Activated T-cell treated with anti-CD3 and anti-CD28 coated beads, Interleukin-2, amount 50 U/mL, for 72 hours (primary cell): ENCODE results near the gene ALDH1L2. TPM values are rescaled to one million over a fixed set of nuclear protein-coding genes. Genes with fewer than 3 reads are reported as not detected.

Experiments
- ATAC-seq, 2 donors: fragments of 150-1000 bp; cut with Tn5 transposase; replicated peaks in 1 of 2; 2 replicates each; pipeline ENCODE4 v1.10.0; 2021; ENCODE audit warnings: moderate library complexity in 2 of 2, mild to moderate bottlenecking in 1 of 2
- DNase-seq, 2 donors: peaks; one replicate each; pipeline ENCODE4 v3.0.0; 2021 to 2022; ENCODE audit warnings: mixed read lengths in 1 of 2
- H3K27ac Mint-ChIP-seq: one replicate; pipeline ENCODE4 v1.8.0; 2022; ENCODE audit warnings: mild to moderate bottlenecking, moderate library complexity, mixed read lengths
- H3K27me3 Mint-ChIP-seq: one replicate; pipeline ENCODE4 v1.8.0; 2022; ENCODE audit warnings: low read depth, mixed read lengths
- H3K36me3 Mint-ChIP-seq, 2 donors: one replicate each; pipeline ENCODE4 v1.8.0; 2022; ENCODE audit warnings: mixed read lengths in 2 of 2, mild to moderate bottlenecking in 1 of 2; ENCODE audit not compliant: insufficient read depth in 2 of 2
- H3K4me1 Mint-ChIP-seq: one replicate; pipeline ENCODE4 v1.8.0; 2022; ENCODE audit warnings: low read depth, mixed read lengths
- H3K4me3 Mint-ChIP-seq, 2 donors: one replicate each; pipeline ENCODE4 v1.8.0; 2022; ENCODE audit warnings: mild to moderate bottlenecking in 2 of 2, mixed read lengths in 2 of 2, moderate library complexity in 2 of 2
- H3K9me3 Mint-ChIP-seq, 2 donors: one replicate each; pipeline ENCODE4 v1.8.0; 2022; ENCODE audit warnings: mixed read lengths in 2 of 2
- total RNA-seq, 2 donors: library from RNA; stranded (reverse); gene quantifications; one replicate each; pipeline ENCODE4 v1.2.3, GENCODE V29; 2022

ALDH1L2 gene
- total RNA-seq, 2 donors from 2014 or later, result 11.1 to 16.1 TPM

DNA sequence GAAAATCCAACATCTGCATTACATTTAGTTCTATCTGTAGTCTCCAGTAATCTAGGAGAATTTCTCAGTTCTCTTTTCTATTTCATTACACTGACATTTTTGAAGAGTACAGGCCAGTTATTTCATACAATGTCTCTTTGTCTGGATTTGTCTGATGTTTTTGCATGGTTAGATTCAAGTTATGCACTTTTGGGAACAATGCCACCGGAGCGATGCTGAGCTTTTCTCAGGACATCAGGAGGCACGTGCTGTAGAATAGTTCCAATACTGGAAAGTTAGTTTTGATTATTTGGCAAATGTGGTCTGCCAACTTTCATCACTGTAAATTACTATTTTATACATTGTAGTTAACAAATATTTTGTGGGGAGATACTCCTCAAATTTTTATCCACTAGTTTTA, 43.1 kb downstream of the ALDH1L2 start:
- DNase-seq, result no peak
- H3K36me3 Mint-ChIP-seq, result peaks cover 0 to 5% of the 10 kb centered on the region in 2 donors
- no peak for ATAC-seq
- no peaks in the 10 kb centered on the region for H3K27me3 Mint-ChIP-seq
- no peak overlapping the region for H3K4me3 Mint-ChIP-seq
- H3K9me3 Mint-ChIP-seq, result no peaks in the 10 kb centered on the region
- H3K4me1 Mint-ChIP-seq, result peaks cover 18% of the 10 kb centered on the region
- H3K27ac Mint-ChIP-seq, result no peak overlapping the region

- DNase-seq (no peak), ATAC-seq (no peak)
- Mint-ChIP-seq H3K4me3 (no peak overlapping the region), H3K36me3 (peaks cover 0 to 5% of the 10 kb centered on the region in 2 donors), H3K27me3 (no peaks in the 10 kb centered on the region), H3K4me1 (peaks cover 18% of the 10 kb centered on the region), H3K9me3 (no peaks in the 10 kb centered on the region), H3K27ac (no peak overlapping the region)
These were observed 43.8 kb downstream of the ALDH1L2 start for GRCh38 chr12:105040476-105040875.

DNA sequence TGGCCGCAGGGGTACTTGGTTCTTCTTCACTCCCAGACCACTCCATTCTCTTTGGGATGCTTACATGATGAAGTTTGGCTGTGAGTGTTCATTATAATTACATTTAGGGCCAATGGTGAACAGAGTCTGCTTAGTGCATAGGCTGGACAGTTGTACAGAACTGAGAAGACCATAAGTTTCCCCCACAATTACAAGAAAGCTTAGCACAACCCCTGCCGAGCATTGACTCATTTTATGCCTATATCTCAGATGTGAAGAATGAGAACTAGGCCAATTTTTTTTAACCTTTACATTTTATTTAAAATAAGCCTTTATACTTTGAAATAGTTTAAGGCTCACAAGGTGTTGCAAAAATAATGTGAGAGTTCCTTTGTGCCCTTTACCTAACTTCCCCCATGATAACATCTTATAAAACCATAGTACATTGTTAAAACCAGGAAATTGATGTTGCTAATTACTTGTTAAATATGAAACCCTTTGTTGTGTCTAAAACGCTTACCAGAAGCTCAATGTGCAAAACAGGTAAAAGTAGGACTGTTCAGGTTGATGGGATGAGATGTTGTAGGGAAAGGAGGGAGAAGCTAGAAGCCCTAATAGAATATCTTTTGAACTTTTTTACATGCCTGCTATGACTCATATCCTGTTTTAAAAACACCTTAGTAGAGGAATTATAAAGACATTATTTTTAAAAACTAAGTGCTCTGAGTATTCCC, 47.2 kb downstream of the ALDH1L2 start:
- Mint-ChIP-seq H3K36me3 (peaks cover 0 to 5% of the 10 kb centered on the region in 2 donors), H3K27ac (peak overlapping the region; percentile 79), H3K4me1 (peaks cover 39% of the 10 kb centered on the region), H3K9me3 (no peaks in the 10 kb centered on the region), H3K27me3 (no peaks in the 10 kb centered on the region), H3K4me3 (peak overlapping the region; percentile 44 to 55)
- ATAC-seq, result peak; percentile 57 to 64
- DNase-seq, result no peak

- no peaks in the 10 kb centered on the region for H3K9me3 Mint-ChIP-seq
- peak overlapping the region in 1 of 2 donors; percentile 43 for H3K4me3 Mint-ChIP-seq
- peaks cover 51% of the 10 kb centered on the region for H3K4me1 Mint-ChIP-seq
- DNase-seq (no peak), ATAC-seq (peak; percentile 70 to 71)
- H3K27me3 Mint-ChIP-seq, result no peaks in the 10 kb centered on the region
- H3K27ac Mint-ChIP-seq, result peak overlapping the region; percentile 67
- peaks cover 1 to 3% of the 10 kb centered on the region in 2 donors for H3K36me3 Mint-ChIP-seq
These were observed 50.4 kb downstream of the ALDH1L2 start for GRCh38 chr12:105033851-105034250.

GRCh38 chr12:105032703-105033357, 51.4 kb downstream of the ALDH1L2 start:
- H3K27ac Mint-ChIP-seq, result no peak overlapping the region
- no peak overlapping the region for H3K4me3 Mint-ChIP-seq
- no peak for DNase-seq
- peaks cover 46% of the 10 kb centered on the region for H3K4me1 Mint-ChIP-seq
- ATAC-seq, result no peak
- H3K27me3 Mint-ChIP-seq, result no peaks in the 10 kb centered on the region
- no peaks in the 10 kb centered on the region for H3K9me3 Mint-ChIP-seq
- peaks cover 1 to 3% of the 10 kb centered on the region in 2 donors for H3K36me3 Mint-ChIP-seq

DNA sequence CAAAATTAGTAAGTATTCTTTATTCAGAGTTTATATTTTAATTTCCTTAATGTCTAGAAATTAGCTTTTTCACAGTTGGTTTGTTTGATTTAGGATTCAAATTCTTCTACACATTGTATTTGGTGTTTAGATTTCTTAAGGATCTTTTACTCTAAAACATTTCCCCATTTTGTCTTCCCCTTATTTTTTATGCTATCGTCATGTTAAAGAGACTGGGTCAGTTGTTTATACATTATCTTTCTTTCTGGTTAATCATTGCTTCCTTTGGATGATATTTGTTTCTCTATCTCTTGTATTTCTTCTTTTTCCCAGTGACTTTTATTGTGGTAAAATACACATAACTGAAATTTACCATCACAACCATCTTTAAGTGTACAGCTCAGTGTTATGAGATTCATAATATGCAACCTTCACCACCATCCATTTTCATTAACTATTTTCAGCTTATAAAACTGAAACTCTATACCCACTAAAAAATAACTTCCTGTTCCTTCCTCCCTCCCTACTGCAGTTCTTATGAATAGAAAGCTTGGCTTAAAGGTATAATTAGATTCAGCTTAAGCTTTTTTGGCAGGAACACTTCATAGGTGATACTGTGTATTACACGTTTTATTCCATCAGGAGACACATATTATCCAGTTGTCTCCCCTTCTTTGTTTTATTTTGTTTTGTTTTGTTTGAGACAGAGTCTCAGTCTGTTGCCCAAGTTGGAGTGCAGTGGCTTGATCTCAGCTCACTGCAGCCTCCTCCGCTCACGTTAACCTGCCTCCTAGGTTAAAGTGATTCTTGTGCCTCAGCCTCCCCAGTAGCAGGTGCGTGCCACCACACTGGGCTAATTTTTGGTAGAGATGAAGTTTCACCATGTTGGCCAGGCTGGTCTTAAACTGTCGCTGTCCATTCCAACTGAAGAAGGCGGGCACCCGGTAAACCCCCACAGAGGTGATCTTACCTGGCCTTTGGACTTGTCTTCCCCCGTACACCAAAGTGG, 53.1 kb downstream of the ALDH1L2 start:
- peak overlapping the region; percentile 85 for H3K27ac Mint-ChIP-seq
- peaks cover 33% of the 10 kb centered on the region for H3K4me1 Mint-ChIP-seq
- peak in 1 of 2 donors; percentile 47 for ATAC-seq
- peak overlapping the region in 1 of 2 donors; percentile 61 for H3K4me3 Mint-ChIP-seq
- H3K36me3 Mint-ChIP-seq, result peaks cover 0 to 1% of the 10 kb centered on the region in 2 donors
- H3K9me3 Mint-ChIP-seq, result no peaks in the 10 kb centered on the region
- no peak for DNase-seq
- no peaks in the 10 kb centered on the region for H3K27me3 Mint-ChIP-seq

DNA sequence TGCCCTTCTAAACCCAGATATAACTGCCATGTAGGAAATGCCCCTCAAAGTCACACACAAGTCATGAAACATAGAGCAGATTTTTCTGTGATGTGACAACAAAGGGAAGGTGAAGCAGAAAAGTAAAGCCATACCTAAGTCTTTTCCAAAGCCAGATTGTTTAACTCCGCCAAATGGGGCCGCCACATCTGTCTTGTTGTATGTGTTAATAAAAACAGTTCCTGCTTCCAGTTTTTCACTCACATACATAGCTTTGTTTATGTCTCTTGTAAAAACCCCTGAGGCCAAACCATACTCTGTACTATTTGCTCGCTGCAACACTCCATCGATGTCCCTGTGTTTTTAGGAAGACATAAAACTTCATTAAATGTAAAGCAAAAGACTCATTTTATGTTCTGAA, 57.8 kb downstream of the ALDH1L2 start:
- DNase-seq (no peak), ATAC-seq (no peak)
- Mint-ChIP-seq H3K4me3 (no peak overlapping the region), H3K9me3 (no peaks in the 10 kb centered on the region), H3K36me3 (no peaks in the 10 kb centered on the region), H3K27me3 (no peaks in the 10 kb centered on the region), H3K27ac (no peak overlapping the region), H3K4me1 (peaks cover 7% of the 10 kb centered on the region)

GRCh38 chr12:105025890-105026289, 58.4 kb downstream of the ALDH1L2 start:
- H3K27me3 Mint-ChIP-seq, result no peaks in the 10 kb centered on the region
- H3K27ac Mint-ChIP-seq, result no peak overlapping the region
- no peaks in the 10 kb centered on the region for H3K36me3 Mint-ChIP-seq
- H3K4me1 Mint-ChIP-seq, result peaks cover 2% of the 10 kb centered on the region
- no peaks in the 10 kb centered on the region for H3K9me3 Mint-ChIP-seq
- no peak overlapping the region for H3K4me3 Mint-ChIP-seq
- DNase-seq, result no peak
- no peak for ATAC-seq

- Mint-ChIP-seq H3K27me3 (no peaks in the 10 kb centered on the region), H3K4me1 (no peaks in the 10 kb centered on the region), H3K27ac (no peak overlapping the region), H3K36me3 (no peaks in the 10 kb centered on the region), H3K4me3 (no peak overlapping the region), H3K9me3 (no peaks in the 10 kb centered on the region)
- ATAC-seq (no peak), DNase-seq (no peak)
These were observed 59.3 kb downstream of the ALDH1L2 start for GRCh38 chr12:105024928-105025327.

DNA sequence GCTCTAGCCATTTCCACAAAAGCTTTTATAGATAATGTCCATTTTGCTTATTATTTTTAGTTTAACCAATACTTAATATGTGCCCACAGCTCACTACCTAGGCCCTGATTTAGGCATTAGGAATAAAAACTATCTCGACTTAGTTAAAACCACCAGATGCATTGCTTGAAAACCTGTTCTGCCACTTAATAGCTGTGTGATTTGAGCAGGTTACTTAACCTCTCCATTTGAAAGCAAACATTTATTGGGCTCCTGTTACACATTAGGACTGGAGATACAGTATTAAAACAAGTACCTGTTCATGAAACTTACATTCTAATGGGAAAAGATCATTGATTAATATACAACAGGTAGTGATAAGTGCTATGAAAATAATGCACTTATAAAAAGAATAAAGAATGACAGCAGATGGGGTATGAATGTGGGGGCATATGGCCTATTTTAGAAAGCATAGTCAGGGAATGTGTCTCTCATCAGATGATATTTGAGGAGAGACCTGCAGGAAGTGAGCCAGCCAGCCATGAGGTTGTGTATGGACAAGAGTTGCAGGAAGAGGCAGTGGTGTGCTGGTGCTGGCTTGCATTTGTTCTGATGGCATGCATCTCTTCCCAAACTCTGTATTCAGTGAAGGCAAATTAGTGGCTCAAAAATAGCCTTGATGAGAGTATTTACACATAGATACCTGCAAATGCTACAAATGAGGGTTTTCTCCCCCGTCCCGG, 63.9 kb downstream of the ALDH1L2 start:
- no peak for ATAC-seq
- Mint-ChIP-seq H3K27ac (no peak overlapping the region), H3K4me3 (no peak overlapping the region), H3K9me3 (no peaks in the 10 kb centered on the region), H3K36me3 (peaks cover 0 to 3% of the 10 kb centered on the region in 2 donors), H3K27me3 (no peaks in the 10 kb centered on the region), H3K4me1 (no peaks in the 10 kb centered on the region)
- no peak for DNase-seq

DNA sequence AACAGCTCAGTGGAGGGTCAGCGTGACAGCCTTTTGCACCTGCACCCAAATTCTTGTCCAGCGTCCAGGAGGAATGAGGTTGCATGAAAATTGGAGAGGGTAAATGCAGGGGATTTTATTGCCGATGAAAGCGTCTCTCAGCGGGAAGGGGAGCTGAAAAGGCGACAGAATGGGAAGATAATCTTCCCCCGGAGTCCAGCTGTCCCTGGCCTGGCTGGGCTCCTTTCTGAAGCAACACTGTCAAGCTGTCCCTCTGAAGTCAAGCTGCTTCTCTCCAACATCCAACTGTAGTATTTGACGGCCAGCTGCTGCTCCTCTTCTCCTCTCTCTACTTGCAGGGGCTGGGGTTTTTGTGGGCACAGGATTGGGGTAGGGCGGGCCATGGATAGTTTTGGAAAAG, 65.5 kb downstream of the ALDH1L2 start:
- Mint-ChIP-seq H3K36me3 (peaks cover 0 to 7% of the 10 kb centered on the region in 2 donors), H3K4me3 (no peak overlapping the region), H3K27ac (no peak overlapping the region), H3K4me1 (peaks cover 4% of the 10 kb centered on the region), H3K27me3 (no peaks in the 10 kb centered on the region), H3K9me3 (no peaks in the 10 kb centered on the region)
- DNase-seq, result no peak
- ATAC-seq, result no peak

DNA sequence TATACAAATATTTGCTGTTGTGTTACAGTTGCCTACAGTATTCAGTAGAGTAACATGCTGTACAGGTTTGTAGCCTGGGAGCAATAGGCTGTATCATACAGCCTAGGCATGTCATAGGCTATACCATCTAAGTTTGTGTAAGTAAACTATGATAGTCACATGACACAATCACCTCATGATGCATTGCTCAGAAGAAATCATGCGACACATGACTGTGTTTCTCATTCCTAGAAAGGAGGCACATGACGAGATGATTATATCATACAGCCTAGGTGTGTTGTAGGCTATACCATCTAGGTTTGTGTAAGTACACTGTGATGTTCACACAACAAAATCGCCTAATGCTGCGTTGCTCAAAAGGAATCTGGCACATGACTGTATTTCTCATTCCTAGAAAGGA, 66.2 kb downstream of the ALDH1L2 start:
- Mint-ChIP-seq H3K9me3 (no peaks in the 10 kb centered on the region), H3K4me1 (peaks cover 4% of the 10 kb centered on the region), H3K27ac (no peak overlapping the region), H3K36me3 (peaks cover 2 to 7% of the 10 kb centered on the region in 2 donors), H3K27me3 (no peaks in the 10 kb centered on the region), H3K4me3 (no peak overlapping the region)
- DNase-seq (no peak), ATAC-seq (peak; percentile 34 to 53)
